SK-N-SH treated with all-trans-retinoic acid at 6 μM for 48 hours (cell line): Measurements from ENCODE around the gene SESN3.
"Not testable (repeated sequence)": the region's sequence is repeated elsewhere in the genome, so short reads cannot be mapped to it uniquely, and the experiment has no call there.

Experiments used
- ATAC-seq: fragments of 200-7000 bp; cut with Tn5 transposase; 3 replicates; pipeline ENCODE4 v1.9.1; 2020; ENCODE audit warnings: mild to moderate bottlenecking, moderate library complexity
- ARNTL ChIP-seq: fragments of 450-650 bp; formaldehyde crosslinking; IDR thresholded peaks from 2 replicates; pipeline ENCODE4 v1.5.0; 2020; ENCODE audit warnings: low read depth, mild to moderate bottlenecking, moderate library complexity, borderline replicate concordance
- BACH2 ChIP-seq: fragments of 250-450 bp; sonication (Bioruptor Pico); IDR thresholded peaks from 2 replicates; pipeline ENCODE4 v1.9.0; 2021; ENCODE audit warnings: mild to moderate bottlenecking, borderline replicate concordance
- CSDC2 ChIP-seq: fragments of 250-450 bp; sonication (Bioruptor Pico); IDR thresholded peaks from 2 replicates; pipeline ENCODE4 v1.5.0; 2020; ENCODE audit warnings: mild to moderate bottlenecking, moderate library complexity
- CSRNP3 ChIP-seq: fragments of 250-450 bp; sonication (Bioruptor Pico); IDR thresholded peaks from 2 replicates; pipeline ENCODE4 v1.5.1; 2021; ENCODE audit warnings: mild to moderate bottlenecking, moderate library complexity
- ESRRG ChIP-seq: fragments of 250-450 bp; sonication (Bioruptor Pico); IDR thresholded peaks from 2 replicates; pipeline ENCODE4 v1.6.1; 2021; ENCODE audit warnings: mild to moderate bottlenecking
- GLIS3 ChIP-seq: fragments of 250-450 bp; sonication (Bioruptor Pico); IDR thresholded peaks from 2 replicates; pipeline ENCODE4 v1.5.0; 2020; ENCODE audit warnings: mild to moderate bottlenecking, moderate library complexity
- ISL1 ChIP-seq: fragments of 250-450 bp; sonication (Bioruptor Pico); IDR thresholded peaks from 2 replicates; pipeline ENCODE4 v2.1.2; 2022; ENCODE audit warnings: mild to moderate bottlenecking, moderate library complexity
- OSR1 ChIP-seq: fragments of 250-450 bp; sonication (Bioruptor Pico); IDR thresholded peaks from 2 replicates; pipeline ENCODE4 v1.8.0; 2022; ENCODE audit warnings: moderate library complexity, mild to moderate bottlenecking, inconsistent platforms
- PATZ1 ChIP-seq: fragments of 250-450 bp; sonication (Bioruptor Pico); IDR thresholded peaks from 2 replicates; pipeline ENCODE4 v1.8.0; 2020; ENCODE audit warnings: mild to moderate bottlenecking, moderate library complexity, borderline replicate concordance
- POU6F1 ChIP-seq: fragments of 250-450 bp; sonication (Bioruptor Pico); IDR thresholded peaks from 2 replicates; pipeline ENCODE4 v1.8.0; 2021; ENCODE audit warnings: low read depth, mild to moderate bottlenecking, moderate library complexity, borderline replicate concordance
- PPARA ChIP-seq: fragments of 250-450 bp; sonication (Bioruptor Pico); IDR thresholded peaks from 2 replicates; pipeline ENCODE4 v1.5.0; 2020; ENCODE audit warnings: mild to moderate bottlenecking, borderline replicate concordance
- RARB ChIP-seq: fragments of 250-450 bp; sonication (Bioruptor Pico); IDR thresholded peaks from 2 replicates; pipeline ENCODE4 v1.8.0; 2021; ENCODE audit warnings: mild to moderate bottlenecking, moderate library complexity
- SNAI2 ChIP-seq: fragments of 250-450 bp; sonication (Bioruptor Pico); IDR thresholded peaks from 2 replicates; pipeline ENCODE4 v1.5.0; 2020; ENCODE audit warnings: mild to moderate bottlenecking, moderate library complexity
- TCF4 ChIP-seq: fragments of 250-450 bp; sonication (Bioruptor Pico); IDR thresholded peaks from 2 replicates; pipeline ENCODE4 v1.8.0; 2021; ENCODE audit warnings: mild to moderate bottlenecking, moderate library complexity, borderline replicate concordance
- TOX ChIP-seq: fragments of 250-450 bp; sonication (Bioruptor Pico); IDR thresholded peaks from 2 replicates; pipeline ENCODE4 v1.8.0; 2021; ENCODE audit warnings: mild to moderate bottlenecking, moderate library complexity, borderline replicate concordance
- TSHZ2 ChIP-seq: fragments of 250-450 bp; sonication (Bioruptor Pico); IDR thresholded peaks from 2 replicates; pipeline ENCODE4 v1.5.0; 2020; ENCODE audit warnings: mild to moderate bottlenecking, moderate library complexity
- ZC3H10 ChIP-seq: fragments of 250-450 bp; sonication (Bioruptor Pico); IDR thresholded peaks from 2 replicates; pipeline ENCODE4 v1.5.1; 2021; ENCODE audit warnings: mild to moderate bottlenecking, moderate library complexity
- ZFP3 ChIP-seq: fragments of 250-450 bp; sonication (Bioruptor Pico); IDR thresholded peaks from 2 replicates; pipeline ENCODE4 v1.5.0; 2020; ENCODE audit warnings: mild to moderate bottlenecking, moderate library complexity
- ZFP30 ChIP-seq: fragments of 450-650 bp; formaldehyde crosslinking; IDR thresholded peaks from 2 replicates; pipeline ENCODE4 v1.5.0; 2022; ENCODE audit warnings: mild to moderate bottlenecking, moderate library complexity
- ZNF565 ChIP-seq: fragments of 450-650 bp; formaldehyde crosslinking; conservative IDR thresholded peaks from 2 replicates; pipeline ENCODE4 v1.5.0; 2020; ENCODE audit warnings: low read depth, mild to moderate bottlenecking, moderate library complexity
- ZNF70 ChIP-seq: fragments of 450-650 bp; formaldehyde crosslinking; IDR thresholded peaks from 2 replicates; pipeline ENCODE4 v1.5.0; 2020; ENCODE audit warnings: mild to moderate bottlenecking, moderate library complexity
- ZNF8 ChIP-seq: fragments of 450-650 bp; formaldehyde crosslinking; IDR thresholded peaks from 2 replicates; pipeline ENCODE4 v1.5.0; 2020; ENCODE audit warnings: mild to moderate bottlenecking, moderate library complexity

SESN3 gene

GRCh38 chr11:95229199-95229992, 1.6 kb downstream of the SESN3 start:
- peak; percentile 79 for TF ChIP-seq ZNF70 (CRISPR knock-in tag)
- no peak for TF ChIP-seq ZNF8 (CRISPR knock-in tag)
- TF ChIP-seq TCF4 (CRISPR knock-in tag): no peak
- no peak for TF ChIP-seq RARB (CRISPR knock-in tag)
- TF ChIP-seq OSR1 (CRISPR knock-in tag): no peak
- no peak for ATAC-seq

- ATAC-seq: no peak
- TF ChIP-seq ZNF8 (CRISPR knock-in tag) (no peak), OSR1 (CRISPR knock-in tag) (no peak), ISL1 (CRISPR knock-in tag) (peak; percentile 65), GLIS3 (CRISPR knock-in tag) (no peak)
Observed at GRCh38 chr11:95228081-95228749, 2.8 kb downstream of the SESN3 start.

GRCh38 chr11:95227060-95227459, 3.9 kb downstream of the SESN3 start:
- ATAC-seq: not testable (repeated sequence)

GRCh38 chr11:95222817-95223216, 8.2 kb downstream of the SESN3 start:
- ATAC-seq: no peak

More at GRCh38 chr11:95222817-95223216, 8.2 kb downstream of the SESN3 start:
- TF ChIP-seq ZNF8 (CRISPR knock-in tag) (no peak), ARNTL (CRISPR knock-in tag) (no peak), POU6F1 (no peak), TCF4 (CRISPR knock-in tag) (no peak), ZFP30 (CRISPR knock-in tag) (no peak), BACH2 (CRISPR knock-in tag) (no peak), ZFP3 (CRISPR knock-in tag) (no peak), CSDC2 (no peak), ZC3H10 (CRISPR knock-in tag) (no peak), ZNF565 (CRISPR knock-in tag) (no peak), ISL1 (CRISPR knock-in tag) (no peak), TSHZ2 (no peak), TOX (CRISPR knock-in tag) (no peak), ESRRG (no peak), ZNF70 (CRISPR knock-in tag) (no peak), PATZ1 (CRISPR knock-in tag) (no peak), PPARA (CRISPR knock-in tag) (no peak), OSR1 (CRISPR knock-in tag) (no peak), SNAI2 (CRISPR knock-in tag) (no peak), CSRNP3 (no peak)
